ENCODE data around the gene FNDC3B.

The FNDC3B gene

DNA sequence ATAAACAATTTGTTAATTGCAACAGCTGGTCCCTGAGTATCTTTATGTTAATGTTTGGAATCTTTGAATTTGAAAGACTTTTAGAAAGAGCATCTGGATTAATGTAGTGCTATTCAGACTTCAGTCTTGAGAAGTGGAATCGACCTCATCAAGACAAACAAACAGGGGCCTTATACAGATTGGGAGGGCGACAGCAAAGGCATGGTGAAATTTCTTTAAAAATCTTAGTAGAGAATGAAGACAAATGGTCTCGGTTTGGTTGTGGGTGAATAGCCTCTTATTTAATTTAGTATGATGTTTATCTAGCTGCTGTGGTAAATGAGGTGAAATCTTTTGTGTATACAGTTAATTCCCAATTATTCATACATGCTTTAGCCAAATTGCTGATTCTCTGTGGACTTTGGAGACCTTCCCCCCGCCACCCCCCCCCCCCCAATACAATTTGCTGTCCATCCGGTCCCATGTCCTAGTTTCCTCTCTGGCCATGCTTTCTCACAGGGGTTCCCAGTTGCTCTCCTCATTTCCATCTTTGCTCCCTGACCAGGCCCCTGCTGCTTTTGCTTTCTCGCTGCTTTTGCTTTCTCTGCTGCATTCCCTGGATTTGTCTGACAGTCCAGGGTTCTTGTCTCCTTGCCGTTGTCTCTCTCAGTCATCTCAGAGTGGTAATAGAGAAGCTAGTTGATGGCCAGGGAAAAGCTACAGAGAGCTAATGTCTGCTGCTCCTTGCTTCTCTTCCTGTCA, 135.3 kb downstream of the FNDC3B start:
- DNase-seq = no peak

DNA sequence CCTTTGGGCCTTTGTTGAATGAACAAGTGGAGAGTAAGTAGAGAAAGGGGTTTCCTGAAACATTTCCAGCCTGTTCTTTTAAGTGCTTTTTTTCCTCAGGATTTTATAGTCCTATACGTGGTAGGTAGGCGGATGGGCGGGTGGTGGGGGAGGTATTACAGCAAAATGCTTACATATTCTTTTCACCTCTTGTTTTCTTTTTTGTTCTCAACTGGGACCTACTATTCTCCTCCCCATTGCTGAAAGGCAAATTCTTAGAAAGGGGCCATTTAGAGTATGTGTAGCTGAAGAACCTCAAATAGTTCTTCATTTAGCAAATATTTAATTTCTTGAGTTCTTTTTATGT, 135.8 kb downstream of the FNDC3B start:
- no peak for DNase-seq

DNA sequence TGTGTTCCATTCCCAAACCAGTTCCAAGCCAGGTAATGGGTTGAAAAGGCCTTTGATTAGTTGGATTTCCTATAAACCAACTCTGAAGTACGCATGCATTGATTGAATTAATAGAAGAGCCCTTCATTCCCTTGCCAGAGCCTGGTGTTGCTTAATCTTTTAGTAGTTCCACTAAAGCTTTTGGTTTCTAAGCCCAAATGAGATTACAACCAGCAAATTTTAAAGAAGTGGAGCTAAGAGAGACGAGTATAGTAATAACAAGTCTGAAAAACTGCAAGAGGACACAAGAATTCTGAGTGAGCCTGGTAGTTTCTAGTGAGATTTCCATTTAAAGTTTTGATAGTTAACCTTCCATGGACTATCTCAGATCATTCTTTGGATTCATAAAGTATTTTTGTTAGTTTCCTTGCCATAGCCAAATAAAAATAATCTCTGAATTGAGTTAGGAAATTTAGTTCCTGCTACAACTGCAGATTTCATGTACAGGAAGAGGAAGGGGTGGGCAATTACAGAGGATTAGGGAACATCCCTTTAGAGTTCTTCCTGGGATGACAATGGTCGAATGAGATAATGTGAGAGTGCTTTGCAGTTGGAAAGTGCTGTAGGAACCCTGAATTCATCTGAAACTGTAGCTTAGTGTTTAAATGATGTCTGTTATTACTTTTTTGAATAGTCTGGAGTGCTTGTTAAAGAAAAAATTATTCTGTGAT, 136.8 kb downstream of the FNDC3B start:
- DNase-seq = peak; percentile 51 to 61

DNA sequence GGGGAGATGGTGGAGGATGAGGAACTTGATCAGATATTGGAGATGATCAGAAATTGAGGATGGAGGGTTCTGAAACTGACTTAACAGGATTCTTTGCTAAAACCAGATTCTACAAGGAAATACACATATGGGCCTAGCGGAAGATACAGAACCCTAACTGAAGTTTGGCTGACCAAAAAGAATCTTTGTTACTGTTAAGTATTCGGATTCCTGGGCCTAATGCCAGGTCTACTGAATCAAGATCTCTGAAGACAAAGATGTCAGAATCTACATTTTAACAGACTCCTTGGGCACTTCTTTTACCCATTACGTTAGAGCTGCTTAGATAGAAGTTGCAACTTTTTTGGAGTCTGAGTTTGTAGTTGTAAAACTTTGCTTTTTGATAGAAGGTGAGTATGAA, 137.7 kb downstream of the FNDC3B start:
- no peak for DNase-seq

DNA sequence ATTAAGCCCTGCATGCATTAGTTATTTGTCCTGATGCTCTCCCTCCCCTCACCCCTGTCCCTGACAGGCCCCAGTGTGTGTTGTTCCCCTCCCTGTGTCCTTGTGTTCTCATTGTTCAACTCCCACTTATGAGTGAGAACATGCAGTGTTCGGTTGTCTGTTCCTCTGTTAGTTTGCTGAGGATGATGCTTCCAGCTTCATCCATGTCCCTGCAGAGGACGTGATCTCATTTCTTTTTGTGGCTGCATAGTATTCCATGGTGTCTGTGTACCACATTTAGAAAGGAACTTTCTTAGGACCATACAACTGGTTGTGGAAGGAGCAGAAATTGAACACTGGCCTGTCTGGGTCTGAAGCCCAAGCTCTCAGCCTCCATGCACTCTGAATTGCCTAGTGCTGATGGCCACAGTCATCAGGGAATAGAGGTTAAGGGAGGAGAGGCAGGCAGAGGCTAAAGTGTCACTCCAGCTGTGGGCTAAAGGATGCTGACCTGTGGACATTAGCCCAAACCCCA, 138.5 kb downstream of the FNDC3B start:
- DNase-seq = no peak

DNA sequence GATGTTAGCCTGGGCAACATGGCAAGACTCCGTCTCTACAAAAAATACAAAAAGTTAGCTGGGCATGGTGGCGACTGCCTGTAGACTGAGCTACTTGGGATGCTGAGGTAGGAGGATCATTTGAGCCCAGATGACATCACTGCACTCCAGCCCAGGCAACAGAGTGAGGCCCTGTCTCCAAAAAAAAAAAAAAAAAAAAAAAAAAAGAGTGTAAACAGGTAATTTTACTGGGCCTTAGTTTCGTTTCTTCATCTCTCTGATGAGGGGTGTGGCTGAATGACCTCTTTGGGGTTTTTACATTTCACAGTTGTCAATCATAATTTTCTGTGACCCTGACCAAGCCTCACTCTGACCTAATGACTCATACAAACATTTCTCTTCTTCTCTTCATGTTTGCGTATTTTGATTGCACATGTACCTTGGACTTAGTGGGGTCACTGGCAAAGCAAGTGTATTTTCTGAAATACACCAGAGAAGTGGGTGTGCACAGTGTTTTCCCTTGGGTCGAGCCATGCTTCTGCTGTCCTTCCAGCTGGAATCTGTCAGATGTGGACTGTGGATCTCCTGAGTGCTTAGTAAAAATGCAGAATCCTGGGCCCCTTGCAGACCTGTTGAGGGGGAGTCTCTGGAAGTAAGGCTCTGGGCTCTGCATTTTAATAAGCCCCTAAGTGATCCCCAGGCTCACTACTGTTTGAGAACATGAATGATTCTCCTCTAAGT, 140.5 kb downstream of the FNDC3B start:
- peak; percentile 60 to 63 for DNase-seq

DNA sequence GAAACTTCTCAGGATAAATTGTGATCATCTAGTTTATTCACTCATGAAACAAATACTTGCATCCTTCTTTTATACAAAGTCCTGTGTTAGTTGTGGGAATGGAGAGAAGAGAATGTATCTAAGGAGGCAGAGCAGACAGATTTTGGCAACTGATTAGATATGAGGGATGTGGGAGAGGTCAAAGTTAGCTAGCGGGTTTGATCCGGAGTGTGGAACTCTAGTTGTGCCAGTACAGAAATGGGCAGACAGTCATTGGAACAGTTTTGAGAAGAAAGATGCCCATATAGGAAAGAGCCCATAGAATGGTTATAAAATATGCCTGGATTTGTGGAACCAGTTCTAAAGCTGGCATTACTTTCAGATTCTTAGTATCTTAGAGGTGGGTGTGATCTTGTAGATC, 141.1 kb downstream of the FNDC3B start:
- no peak for DNase-seq

DNA sequence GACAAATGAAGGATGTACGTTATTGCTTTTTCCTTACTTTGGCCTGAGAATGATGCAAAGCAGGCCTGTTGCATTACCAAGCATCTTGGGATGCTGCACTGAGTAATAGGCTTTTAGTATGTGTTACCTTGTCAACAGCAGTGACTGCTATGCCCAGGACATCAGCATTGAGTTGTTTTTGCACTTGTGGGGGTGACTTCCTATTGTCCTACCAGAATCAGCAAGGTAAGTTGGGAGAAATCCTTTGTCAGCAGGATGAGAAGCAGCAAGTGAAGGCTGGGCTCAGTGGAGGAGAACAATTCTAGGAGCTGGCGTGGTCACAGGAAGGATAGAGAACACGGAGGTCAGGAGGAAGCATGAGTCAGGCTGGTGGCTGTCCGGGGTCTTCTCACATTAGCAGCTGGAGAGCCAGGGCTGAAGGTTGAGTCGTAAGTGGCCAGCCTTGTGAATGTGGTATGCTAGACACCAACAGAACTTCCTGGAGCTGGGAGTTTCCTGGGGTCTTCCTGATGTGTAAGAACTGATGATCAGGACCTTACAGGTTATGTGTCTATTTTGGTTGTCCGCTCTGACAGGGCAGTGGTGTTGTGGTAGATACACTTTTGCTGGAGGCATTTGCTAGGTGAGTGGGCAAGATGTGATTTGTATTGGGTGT, 142.7 kb downstream of the FNDC3B start:
- peak; percentile 36 to 44 for DNase-seq

DNA sequence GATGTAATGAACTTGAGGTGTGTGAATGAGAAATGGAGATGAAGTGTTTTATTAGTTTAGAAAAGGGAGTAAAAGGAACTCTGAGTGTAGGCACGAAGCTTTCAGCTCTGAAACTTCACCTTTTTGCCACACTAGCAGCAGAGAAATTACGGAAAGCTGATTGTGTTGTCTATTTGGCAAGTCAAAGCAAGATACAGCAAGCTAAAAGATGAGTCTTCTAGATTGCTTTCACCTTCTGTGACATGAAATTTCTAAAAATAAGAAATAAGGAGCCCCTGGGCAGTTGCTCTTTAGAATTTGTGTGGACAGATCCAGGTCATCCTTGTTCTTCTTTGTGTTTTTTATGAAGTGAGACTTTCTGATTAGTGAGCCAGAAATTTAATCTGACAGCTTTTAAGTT, 143.4 kb downstream of the FNDC3B start:
- DNase-seq = no peak

DNA sequence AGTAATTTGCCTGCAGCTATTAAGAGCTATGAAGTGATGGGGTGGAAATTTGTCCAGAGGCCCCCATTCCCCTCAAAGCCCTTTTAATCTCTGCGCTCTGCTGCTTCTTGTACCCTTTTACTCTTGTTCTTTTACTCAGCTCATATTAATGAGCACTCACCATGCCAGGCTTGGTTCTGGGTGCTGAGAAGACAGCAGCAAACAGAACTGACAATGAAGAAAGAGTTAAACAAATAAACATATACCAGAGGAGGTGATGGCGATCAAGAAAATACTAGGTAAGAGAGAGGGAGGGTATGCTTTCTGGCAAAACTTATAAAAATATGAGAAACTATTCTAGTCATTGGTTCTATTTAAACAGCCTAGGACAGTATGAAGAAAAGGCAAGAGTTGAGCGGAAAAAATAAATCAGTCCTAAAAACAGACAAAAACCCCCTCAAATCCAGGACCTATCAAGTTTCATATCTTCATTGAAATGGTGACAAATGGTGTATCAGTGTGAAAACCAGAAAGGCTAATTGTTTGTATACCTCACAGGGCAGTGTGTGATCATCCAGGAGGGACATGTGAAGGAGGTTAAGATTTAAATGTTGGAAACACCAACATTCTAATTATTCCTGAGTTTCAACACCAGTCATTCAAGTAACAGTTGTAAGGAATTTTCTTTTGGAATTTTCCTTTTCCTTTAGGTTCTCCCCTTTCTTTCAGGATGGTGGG, 144.9 kb downstream of the FNDC3B start:
- no peak for DNase-seq

DNA sequence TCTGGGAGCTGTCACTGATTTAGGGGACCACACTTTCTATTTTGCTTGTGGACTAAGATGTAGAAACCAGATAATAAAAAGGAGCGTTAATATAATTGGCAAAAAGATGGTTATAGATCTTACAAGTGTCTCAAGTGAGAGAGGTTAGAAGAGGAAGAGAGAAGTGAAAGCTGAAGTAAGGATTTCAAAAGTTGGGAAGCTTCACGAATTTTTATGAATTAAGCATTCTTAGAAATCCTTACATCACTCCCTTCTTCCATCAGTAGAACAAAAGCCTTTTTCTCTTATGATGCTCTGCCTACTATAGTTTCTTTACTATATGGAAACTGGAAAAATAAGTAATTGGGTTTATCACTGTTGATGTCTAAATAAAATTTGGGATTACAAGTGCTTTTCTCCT, 146.5 kb downstream of the FNDC3B start:
- peak; percentile 82 to 85 for DNase-seq

DNA sequence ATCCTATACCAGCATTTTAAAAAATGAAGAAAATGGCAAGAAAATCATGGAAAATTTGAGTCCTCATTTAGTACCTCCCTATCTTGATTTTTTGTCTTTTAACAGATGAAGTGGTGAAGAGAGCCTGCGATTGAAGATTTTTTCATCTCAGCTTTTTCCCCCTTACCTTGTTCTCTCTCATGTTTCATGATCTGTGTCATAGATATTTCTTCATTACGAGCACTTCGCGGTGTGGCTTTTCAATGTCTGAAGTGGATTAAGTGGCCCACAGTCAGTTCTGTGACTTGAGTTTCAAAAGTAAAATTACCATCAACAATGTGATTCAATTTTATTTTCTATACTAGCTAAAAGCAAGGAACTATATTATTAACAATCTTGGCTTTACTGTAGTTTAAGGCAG, 147.2 kb downstream of the FNDC3B start:
- no peak for DNase-seq

DNA sequence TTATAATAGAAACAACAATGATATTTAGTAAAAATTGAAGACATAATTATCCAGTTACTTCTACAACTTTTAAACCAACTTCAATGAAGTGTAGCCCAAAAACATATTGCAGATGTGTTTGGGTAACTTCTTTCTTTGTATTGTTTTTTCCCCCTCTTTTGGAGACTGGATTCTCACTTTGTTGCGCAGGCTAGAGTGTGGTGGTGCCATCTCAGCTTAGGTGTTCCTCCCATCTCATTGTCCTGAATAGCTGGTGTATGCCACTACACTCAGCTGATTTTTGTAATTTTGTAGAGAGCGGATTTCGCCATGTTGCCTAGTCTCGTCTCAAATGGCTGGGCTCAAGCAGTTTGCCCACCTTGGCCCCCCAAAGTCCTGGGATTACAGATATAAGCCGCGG, 148.1 kb downstream of the FNDC3B start:
- no peak for DNase-seq

DNA sequence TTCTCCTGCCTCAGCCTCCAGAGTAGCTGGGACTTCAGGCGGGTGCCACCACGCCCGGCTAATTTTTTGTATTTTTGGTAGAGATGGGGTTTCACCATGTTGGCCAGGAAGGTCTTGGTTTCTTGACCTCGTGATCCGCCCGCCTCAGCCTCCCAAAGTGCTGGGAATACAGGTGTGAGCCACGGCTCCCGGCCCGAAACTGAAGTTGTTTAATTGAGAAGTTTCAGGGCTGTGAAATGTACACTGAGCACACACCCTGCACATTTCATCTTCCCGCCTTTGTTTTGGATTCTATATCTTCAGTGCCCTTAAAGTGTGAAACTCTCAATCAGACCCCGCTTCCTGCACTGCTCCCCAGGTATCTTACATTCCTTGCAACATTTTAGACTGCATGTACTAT, 149.1 kb downstream of the FNDC3B start:
- DNase-seq = no peak

DNA sequence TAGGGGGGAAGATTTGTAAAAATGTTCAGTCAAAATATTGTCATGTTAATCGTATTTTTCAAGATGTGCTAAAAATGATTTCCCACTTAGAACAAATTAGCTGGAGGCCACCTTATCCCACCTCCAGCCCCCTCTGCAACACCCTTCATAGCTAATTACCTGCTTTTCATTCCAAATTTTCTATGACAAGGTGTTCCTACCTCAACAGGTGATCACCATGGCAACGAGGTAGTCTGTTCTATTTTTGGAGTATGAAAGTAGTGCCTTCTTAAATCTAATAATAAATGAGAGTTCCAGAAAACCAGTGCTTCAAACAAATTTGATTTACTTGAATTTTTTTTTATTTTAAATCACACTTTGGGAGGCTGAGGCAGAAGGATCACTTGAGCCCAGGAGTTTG, 149.8 kb downstream of the FNDC3B start:
- DNase-seq = no peak

DNA sequence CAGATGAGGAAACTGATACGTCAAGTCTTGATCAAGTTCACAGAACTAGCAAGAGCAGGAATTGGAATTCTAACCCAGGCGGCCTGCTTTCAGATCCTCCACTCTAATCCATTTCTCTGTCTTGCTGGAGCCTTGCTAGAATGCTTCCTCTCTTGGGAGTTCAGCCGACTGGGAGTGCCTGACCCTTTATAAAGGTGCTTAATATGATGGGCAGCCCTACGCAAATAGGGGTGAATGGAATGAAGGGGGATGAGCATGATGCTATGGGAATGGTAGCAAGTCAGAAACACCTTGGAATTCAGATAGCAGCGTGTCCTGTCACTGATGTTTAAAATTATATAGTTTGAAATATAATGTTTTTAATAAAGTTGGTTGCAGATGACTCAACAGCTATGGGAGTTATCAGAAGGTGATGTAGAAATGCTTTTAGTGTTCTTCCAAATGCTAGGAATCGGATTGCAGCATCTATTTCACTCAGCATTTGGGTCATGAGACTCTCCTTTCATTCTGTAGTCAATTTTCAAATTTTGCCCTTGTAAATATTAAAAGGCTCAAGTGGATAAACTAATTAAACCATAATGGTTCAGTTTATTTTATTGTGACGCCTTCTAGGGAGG, 150.7 kb downstream of the FNDC3B start:
- DNase-seq = no peak

DNA sequence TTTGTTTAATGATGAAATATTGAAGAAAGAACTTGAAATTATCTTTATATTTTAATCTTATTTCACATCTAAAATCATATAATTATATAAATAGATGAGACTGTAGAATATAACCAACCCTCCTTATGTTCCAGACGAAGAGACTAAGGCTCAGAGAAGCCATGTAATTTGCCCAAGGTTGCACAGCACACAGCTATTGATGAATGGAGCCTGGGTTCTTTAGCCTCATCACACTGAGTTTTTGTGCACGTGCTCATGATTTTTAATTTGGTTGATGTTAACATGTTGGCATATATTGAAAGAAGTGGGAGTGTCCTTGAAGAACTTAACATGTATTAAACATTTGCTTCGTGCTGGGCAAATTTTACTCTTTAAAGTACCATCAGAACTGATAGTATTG, 151.6 kb downstream of the FNDC3B start:
- DNase-seq = no peak

DNA sequence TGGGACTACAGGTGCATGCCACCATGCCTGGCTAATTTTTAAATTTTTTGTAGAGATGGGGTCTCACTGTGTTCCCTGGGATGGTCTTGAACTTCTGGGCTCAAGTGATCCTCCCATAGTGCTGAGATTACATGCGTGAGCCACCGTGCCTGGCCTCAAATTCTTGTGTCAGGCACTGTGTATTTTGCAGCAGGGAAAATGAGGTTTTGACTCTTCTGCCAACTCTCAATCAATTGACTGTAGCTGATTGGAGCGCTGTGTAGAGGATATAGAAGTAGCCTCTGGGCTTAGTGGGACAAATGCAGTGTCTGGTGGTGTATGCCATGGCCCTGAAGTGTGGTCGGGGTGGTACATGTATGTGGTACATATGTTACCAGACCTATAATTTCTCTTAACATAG, 152.3 kb downstream of the FNDC3B start:
- no peak for DNase-seq

DNA sequence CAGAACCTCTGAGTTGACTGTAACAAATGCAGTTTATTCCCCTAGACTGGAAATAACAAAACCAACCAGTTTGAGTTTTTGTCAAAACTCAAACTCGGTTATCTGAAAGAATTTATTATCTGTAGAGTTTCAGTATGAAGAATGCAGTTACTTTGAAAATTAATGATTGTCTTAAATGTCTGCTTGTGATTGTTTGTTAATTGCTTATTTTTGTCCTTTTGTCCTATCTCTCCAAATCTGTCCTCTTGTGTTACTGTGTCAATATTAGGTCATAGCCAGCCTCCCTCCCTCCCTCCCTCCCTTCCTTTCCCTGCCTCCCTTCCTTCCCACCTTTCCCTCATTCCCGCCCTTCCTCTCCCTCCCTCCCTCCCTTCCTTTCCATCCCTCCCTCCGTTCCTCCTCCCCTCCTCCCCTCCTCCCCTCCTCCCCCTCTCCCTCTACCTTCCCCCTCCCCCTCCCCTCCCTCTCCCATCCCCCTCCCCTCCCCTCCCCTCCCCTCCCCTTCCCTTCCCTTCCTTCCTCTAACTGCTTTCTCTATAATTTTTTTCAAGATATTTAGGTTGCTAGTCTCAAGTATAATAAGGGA, 153.5 kb downstream of the FNDC3B start:
- no peak for DNase-seq

DNA sequence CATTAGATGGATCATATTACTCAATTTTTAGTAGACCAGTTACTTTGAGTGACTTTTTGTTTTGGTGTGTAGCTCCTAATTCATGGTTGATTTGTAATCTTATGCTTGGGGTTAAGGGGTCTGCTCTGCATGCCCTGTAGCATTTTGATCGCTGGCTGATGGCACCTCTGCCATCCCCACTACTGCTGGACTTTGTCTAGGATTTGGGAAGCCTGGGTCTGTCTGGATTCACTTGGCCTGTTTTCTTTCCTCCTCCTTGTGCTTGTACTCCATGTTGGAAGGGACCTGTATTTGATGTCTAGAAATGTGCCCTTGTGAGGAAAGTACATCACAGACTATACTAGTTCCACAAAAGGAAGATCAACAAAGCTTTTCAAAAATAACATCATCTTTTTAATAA, 154.1 kb downstream of the FNDC3B start:
- no peak for DNase-seq

DNA sequence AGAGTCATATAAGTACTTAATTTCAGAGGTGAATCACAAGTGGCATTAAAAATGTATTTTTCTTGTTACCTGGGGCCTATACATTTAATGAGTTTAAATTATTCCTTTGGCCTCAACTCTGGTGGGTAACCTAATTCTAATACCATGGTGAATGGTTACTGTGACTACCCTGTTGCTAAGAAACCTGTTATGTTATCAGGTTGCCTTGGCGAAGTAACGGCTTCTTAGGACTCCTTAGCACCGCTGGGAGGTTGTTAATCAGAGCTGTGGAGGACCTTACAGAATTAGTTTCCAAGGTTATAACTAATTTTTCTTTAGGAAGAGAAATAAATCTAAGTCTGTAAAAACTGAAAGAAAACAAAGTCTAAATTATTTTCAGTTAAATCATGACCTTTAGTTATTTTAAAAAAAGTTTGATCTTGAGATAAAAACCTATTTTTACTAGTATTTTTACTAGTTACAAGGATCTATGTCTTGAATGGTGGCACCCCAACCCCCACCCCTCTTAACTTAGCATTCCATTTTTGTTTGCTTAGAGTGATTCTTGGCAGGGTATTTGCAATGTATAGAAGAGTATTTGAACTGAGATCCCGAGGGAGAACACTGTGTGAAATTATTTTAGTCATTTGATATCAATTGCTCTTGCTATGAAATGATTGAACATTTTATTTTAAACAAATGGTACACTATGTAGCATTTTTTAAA, 155.5 kb downstream of the FNDC3B start:
- DNase-seq = no peak
